ENCODE results near the gene DSCAM.

DNA sequence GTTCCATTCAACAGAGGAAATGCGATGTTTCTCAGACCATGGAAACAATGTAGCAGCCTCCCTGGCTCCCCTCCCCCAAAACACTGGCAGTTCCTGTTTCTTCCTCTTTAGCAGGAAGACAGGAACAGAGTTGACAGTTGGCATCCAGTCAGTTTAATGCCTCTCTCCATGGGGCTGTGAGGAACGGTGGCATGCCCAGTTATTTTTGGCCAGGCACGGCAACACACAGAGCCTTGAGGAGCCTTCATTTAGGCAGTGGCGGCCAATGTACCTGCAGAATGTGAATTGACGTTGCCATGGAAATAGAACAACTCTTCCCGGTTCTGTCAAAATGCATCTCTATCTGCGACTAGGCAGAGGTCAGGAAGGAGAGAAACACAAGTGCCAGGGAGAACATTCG, 330.6 kb downstream of the DSCAM start:
- TF ChIP-seq POLR2A (IDR thresholded peaks at IDR 0.05) (no peak), POLR2AphosphoS5 (IDR thresholded peaks at IDR 0.05) (no peak), EP300 (IDR thresholded peaks at IDR 0.05) (no peak)
- TF ChIP-seq, protein P1, sequence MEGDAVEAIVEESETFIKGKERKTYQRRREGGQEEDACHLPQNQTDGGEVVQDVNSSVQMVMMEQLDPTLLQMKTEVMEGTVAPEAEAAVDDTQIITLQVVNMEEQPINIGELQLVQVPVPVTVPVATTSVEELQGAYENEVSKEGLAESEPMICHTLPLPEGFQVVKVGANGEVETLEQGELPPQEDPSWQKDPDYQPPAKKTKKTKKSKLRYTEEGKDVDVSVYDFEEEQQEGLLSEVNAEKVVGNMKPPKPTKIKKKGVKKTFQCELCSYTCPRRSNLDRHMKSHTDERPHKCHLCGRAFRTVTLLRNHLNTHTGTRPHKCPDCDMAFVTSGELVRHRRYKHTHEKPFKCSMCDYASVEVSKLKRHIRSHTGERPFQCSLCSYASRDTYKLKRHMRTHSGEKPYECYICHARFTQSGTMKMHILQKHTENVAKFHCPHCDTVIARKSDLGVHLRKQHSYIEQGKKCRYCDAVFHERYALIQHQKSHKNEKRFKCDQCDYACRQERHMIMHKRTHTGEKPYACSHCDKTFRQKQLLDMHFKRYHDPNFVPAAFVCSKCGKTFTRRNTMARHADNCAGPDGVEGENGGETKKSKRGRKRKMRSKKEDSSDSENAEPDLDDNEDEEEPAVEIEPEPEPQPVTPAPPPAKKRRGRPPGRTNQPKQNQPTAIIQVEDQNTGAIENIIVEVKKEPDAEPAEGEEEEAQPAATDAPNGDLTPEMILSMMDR (IDR thresholded peaks at IDR 0.05) = no peak
